GM21390 (cell line): Measurements from ENCODE around the gene TRDN.
"Not testable (repeated sequence)": the region's sequence is repeated elsewhere in the genome, so short reads cannot be mapped to it uniquely, and the experiment has no call there.

Experiments
- ATAC-seq: cut with Tn5 transposase; IDR thresholded peaks from one replicate; pipeline ENCODE4 v1.9.1; 2021; ENCODE audit not compliant: unreplicated experiment

The TRDN gene

DNA sequence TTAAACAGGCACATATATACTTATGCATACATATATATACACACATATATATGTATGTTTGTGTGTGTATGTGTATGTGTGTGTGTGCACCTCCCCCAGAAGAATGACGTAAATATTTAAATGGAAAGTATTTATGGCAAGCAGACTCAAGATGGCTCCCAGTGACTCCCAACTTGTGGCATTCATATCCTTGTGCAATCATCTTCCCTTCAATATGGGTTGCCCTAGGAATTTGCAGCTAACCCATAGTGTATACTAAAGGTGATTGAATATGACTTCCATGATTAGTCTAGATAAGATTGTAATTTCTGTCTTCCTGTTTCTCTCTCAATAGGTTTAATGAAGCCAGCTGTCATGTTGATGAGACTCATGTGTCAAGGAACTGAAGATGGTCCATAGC, 127.6 kb downstream of the TRDN start:
- ATAC-seq, result no peak

DNA sequence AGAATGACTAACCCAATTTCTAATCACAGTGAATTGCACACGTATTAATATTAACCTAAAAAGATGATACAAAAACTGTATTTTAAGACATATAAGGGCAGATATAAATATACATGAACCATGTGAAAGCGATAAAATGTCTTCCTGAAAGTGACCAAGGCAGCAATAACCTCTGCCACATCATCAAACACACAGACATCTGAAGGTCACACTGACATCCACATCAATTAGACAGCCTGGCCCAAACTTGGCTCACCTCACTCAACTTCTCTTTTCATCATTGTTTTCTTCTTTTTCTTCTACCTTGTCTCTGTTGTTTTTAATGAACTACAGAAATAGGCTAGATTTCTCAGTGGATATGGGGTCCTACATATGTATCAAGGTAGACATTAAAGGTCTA, 128.5 kb downstream of the TRDN start:
- no peak for ATAC-seq

DNA sequence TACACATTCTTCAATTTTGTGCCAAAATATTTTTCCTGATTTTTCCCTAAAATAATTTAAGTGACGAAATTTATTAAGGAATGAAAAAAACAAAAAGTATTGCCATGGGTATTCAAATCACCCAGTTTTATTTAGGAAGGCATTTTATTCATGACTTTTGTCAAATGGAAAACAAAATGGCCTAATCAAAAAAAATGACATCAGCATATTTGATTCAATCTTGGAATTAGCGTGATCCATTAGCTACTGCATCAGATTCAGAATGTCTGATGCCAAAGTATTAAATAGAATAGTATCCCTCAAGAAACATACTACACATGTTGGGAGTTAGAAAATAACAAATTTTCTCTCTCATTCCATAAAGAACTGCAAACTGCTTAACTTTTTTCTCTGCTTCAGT, 129.2 kb downstream of the TRDN start:
- no peak for ATAC-seq

DNA sequence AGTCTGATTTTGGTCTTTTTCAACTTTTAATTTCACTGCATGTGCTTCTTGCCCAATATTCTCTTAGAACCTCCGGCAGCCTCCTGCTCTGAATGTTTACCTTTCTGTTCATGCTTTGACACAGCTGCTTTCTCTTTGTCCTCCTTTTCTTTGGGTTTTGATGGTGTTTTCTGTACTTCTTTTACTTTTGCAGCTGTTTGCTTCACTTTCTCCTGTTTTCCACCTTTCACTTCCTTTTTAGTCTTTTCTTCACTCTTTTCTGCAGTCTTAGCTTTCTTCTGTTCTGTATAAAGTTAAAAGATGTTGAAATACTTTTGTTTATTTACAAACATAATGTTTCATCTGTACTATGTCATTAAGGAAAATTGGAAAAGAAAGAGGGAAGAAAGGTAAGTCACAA, 133.1 kb downstream of the TRDN start:
- ATAC-seq, result no peak

DNA sequence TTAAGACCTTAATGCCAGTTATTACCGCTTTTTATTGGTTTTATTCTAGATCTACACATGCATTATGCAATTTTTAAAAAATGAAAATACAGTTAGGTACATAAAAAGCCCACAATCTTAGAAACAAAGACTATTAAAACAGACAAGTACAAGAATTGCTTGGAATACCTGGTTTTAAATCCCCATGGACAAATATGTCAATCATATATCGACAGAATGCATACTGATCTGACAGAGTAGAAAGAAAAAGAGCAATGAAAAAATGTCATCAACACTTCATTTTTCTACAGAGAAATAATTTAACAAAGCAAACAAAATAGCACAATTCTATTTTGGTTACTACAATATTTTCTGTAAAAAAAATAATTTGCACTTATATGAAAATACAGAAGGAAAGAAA, 139.7 kb downstream of the TRDN start:
- ATAC-seq, result no peak

DNA sequence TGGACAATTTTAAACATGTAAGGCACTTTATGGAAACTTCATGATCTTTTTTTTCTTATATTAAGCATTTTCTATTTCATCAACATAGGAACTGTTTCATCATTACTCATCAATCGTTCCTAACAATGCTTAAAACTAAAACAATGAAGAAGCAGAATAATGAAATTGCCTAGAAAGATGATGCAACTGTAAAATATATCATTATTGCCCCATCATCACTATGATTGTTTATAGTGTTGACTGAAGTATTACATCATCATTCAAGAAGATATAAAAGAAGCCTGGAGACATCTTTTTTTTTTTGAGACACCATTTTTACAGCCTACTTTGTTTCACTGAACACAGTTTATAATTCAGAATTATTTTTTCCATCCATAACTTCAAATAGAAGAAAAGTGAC, 147.2 kb downstream of the TRDN start:
- no peak for ATAC-seq

DNA sequence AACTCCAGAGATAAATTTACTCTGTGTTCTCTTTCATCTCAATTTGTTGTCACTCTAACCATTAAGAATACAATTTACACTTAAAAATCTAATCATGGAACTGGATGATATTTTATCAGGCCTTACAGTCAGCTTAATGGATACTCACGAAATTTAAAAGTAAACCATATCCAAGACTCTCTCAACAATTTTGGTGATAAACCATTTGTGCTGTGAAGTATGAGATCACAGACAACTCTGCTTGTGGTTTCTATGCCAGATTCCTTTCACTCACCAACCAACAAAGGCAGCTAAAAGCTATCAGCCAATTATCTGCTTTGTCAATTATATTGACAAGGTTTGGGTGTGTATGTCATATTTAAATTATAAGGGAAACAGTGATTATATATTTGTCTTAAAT, 155.8 kb downstream of the TRDN start:
- ATAC-seq, result no peak

DNA sequence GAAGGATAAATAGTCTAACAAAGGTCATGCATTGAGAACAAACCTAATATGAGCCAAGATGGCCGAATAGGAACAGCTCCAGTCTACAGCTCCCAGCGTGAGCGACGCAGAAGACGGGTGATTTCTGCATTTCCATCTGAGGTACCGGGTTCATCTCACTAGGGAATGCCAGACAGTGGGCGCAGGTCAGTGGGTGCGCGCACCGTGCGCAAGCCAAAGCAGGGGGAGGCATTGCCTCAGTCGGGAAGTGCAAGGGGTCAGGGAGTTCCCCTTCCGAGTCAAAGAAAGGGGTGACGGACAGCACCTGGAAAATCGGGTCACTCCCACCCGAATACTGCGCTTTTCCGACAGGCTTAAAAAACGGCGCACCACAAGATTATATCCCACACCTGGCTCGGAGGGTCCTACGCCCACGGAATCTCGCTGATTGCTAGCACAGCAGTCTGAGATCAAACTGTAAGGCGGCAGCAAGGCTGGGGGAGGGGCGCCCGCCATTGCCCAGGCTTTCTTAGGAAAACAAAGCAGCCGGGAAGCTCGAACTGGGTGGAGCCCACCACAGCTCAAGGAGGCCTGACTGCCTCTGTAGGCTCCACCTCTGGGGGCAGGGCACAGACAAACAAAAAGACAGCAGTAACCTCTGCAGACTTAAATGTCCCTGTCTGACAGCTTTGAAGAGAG, 164.6 kb downstream of the TRDN start:
- ATAC-seq, result not testable (repeated sequence)

DNA sequence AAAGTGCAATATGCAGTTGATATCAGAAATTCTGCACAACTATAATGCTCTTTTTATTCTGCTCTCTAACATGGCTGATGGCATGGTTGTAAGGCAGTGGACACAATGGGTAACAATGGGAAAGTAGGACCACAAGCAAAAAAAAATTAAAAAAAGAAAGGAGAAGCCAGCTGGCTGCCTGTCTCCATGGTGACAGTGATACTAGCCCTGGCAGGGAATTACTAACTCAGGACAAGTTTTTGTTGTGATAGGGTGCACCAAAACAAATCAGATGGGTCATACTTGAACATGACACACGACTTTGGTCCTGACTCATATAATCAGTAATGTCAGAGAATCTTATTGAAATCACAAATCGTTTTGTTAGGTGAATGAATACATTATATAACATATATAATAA, 169.4 kb downstream of the TRDN start:
- no peak for ATAC-seq

DNA sequence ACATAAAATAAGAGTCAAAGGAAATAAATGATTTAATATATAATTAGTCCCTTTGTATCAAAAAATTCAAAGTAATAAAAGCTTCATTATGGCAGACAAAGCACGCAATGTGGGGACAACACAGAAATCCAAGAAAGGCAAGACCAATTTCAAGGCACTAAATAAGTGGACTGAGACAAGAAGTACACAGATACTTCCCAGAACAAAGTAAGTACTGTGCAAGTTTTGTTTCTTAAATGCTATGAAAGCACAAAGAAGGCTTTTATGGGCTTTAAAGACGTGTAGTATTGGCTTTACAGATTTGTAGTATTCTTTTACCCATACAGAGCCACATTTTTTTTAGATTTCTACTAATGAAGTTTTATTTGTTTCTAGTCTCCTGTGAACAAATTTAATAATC, 174.6 kb downstream of the TRDN start:
- ATAC-seq, result no peak

DNA sequence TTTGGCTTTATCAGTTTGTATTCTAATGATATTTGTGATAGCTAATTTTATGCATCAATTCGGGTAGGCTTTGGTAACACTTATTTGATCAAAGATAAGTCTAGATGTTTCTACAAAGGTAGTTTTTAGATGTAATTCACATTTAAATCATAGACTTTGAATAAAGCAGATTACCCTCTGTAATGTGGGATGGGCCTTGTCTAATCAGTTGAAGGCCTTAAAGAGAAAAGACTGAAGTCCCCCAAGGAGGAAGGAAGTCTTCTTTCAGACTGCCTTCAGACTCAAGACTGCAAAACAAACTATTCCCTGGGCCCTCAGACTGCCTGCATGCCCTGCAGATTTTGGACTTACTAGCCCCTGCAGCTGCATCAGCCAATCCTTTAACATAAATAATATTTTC, 178.5 kb downstream of the TRDN start:
- no peak for ATAC-seq

DNA sequence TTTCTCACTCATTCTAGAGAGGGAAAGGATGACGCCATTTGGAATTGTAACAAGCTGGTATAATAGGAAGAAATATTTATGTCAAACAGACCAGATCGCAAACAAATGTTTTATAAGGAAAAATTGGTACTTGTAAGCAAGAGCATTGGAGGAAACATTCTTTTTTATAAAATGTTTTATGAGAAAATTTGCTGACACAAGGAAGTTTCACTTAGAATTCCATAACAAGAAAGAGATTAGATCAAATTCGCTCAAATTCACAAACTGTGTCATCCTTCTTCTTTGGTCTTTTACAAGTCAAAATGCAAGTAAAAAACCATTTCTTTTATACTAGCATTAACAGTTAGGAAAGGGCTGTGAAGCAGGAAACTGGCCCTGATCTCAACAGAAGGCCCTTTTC, 179.9 kb downstream of the TRDN start:
- no peak for ATAC-seq

DNA sequence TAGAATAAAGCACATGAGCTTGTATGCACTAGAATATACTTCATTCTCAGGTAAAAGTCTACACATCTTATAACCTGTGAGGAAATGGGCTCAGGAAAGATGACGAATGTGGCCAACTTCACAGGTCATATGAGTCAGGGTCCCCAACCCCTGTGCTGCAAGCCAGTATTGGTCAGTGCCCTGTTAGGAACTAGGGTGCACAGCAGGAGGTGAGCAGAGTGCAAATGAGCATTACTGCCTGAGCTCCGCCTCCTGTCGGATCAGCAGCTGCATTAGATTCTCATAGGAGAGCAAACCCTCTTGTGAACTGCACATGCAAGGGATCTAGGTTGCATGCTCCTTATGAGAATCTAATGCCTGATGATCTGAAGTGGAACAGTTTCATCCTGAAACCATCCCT, 182.3 kb downstream of the TRDN start:
- ATAC-seq, result no peak

DNA sequence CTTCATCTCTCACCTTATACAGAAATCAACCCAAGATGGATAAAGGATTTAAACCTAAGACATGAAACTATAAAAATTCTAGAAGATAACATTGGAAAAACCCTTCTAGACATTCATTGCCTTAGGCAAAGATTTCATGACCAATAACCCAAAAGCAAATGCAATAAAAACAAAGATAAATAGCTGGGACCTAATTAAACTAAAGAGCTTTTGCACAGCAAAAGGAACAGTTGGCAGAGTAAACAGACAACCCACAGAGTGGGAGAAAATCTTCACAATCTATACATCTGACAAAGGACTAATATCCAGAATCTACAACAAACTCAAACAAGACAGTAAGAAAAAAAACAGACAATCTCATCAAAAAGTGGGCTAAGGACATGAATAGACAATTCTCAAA, 183.7 kb downstream of the TRDN start:
- ATAC-seq, result not testable (repeated sequence)

DNA sequence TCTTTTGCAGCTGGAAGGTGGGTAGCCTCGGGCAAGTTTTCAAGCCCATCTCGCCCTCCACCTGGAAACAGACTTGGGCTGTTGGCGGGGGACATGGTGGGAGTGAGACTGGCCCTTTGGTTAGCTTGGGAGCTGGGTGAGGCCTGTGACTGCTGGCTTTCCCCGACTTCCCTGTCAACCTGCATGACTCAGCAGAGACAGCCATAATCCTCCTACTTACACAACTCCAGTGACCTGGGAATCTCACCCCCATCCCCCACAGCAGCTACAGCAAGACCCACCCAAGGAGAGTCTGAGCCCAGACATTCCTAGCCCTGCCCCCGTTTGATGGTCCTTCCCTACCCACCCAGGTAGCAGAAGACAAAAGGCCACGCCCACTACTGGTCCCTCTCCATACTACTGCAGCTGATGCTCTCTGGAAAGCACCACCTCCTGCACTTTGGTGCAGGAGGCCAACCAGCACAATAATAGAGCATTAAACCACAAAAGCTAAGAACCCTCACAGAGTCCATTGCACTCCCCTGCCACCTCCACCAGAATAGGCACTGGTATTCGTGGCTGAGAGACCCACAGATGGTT, 188.4 kb downstream of the TRDN start:
- ATAC-seq, result no peak

DNA sequence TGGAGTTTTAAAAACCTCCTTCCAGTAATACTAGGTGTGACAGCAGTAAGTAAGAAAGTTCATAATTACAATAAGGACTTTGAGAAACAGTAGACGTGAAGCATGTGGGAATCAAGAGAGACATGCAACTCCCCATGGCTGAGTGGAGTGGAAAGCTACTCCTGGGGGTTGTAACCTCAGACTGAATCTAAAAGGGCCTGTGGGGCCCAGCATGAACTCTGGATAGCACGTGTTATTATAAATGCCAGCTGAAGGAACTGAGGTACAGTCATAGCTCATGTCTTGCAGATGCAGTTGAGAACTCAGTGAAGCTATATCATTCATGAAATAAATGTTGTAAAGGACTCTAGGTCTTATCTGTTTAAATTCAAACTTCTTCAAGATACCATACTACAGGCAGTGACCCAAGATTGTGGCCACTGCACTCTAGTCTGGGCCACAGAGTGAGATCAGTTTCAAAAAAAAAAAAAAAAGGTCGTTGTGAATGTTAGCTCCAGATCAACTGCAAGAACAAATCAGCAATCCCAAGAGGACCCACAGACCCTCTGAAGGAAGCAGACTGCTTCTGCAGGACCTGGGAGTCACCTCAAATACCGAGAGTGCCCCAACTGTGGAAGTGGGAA, 189.3 kb downstream of the TRDN start:
- no peak for ATAC-seq

DNA sequence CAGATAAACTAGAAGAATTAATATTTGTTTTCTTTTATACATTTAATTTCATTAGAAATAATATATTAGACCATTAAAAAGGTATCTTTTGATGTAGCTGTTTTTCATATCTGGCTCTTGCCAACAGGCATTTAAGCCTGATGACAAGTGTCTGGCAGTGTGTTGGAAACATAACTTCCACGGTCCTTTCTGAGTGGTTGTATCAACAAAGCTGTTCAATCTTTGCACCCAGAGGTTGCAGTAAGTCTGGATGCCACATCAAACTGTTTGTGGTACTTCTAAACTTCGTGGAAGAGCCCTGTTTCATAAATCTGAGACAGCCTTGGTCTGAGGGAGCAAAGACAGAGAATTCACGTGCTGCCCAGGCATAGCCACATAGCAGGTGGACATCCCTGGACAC, 197.4 kb downstream of the TRDN start:
- no peak for ATAC-seq

DNA sequence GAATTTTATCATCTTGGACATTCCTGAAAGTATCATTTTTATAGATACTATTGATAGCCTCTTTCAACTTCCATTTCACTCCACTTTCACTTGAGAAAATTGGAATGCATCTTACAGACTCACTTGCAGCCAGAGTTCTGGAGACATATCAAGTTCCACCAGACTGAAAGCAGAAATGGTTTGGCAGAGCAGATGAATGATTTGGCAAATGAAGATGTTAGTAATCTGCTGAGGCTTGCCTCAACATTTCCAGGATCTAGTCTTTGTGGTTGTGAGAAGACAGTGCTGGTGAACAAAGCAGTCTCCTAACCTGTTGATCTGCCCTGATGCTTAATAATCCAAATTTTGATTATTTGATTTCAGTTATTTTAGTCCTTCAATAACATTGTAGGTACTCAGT, 202.6 kb downstream of the TRDN start:
- no peak for ATAC-seq

DNA sequence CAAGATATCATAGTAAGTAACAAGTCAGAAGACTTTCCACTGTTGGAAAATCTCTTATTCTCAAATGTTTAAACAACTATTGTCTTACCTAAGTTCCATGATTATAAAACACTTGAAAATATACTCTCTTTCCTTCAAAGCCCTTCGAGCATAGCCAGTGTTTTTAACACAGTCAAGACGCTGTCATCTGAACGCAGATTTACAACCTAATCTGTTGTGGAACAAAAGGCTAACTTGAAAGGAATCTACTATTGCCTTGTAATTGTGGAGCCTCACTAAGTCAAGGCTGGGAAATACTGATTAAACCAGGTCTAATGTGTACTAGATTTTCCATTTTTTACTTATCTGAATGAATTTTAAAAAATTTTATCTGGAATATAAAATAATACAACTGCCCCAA, 205.8 kb downstream of the TRDN start:
- ATAC-seq, result no peak

DNA sequence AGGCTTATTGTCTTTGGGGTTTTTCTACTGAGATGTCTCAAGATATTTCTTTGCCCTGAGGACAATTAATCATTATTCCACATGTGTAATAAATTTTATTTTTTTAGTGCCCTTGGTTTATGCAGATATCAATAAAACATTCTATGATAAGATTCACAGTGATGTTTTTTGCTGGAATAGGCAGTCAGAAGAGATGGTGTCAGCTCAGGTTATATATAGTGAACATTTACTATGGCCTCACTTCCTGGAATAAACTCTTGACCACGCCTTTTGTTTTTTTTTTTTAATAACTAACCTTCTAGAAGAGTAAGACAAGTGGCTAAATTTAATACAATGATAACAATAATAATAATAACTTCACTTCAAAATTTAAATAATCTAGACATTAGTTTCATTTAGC, 209.7 kb downstream of the TRDN start:
- no peak for ATAC-seq

DNA sequence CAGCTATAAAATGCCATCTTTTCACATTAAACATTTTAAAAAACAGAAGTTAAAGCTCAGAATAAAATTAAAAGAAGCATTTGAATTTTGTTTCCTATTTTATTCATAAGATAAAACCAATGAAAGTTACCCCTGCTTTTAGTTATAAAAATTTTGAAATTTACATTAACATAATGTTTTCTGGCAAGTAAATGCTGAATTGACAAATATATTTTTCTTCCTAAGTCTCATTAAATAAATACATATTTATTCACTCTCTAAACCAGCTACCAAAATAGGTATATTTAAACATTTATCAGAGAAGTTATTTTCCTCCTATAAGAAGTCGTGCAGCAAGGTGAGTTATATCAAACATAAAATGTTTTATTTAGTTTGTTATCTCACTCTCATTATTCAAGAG, 213.6 kb downstream of the TRDN start:
- ATAC-seq, result no peak

DNA sequence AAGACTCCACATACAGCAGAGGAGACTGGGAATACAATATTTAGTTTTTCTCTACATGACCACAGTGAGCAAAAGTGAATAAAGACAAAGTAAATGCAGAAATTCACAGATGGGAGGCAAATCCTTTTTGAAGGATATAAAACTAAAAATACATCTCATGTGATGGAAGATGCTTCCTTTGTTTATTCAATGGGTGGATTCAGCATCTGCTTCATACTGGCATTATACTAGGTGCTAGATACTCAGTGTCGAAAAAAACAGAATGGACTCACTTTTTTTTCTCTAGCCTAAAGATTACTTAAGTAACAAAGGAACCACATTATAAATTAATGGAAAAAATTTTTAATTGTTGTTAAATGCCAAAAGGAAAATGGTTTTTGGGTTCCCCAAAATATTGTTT, 216.2 kb downstream of the TRDN start:
- ATAC-seq, result no peak

DNA sequence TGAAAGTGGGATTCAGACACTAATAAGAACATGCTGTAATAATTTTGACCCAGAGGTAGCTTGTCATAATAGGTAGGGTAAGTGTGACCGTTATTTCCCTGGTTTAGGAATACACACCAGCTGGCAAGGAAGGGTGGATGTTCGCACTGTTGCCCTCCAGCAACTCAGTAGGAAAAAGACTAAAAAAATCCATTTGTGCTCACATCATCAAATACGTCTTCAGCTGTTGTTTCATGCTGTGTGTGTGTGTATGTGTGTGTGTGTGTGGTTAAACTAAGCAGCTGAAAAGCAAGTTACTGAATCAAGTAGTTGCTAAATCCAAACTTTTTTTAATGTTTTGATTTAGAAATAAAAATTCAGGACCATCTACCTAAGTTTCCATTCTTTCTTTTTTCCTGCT, 218.7 kb downstream of the TRDN start:
- no peak for ATAC-seq
